Liver (tissue), 9 donors: Measurements from ENCODE around the gene UMODL1. TPM values are rescaled to one million over a fixed set of nuclear protein-coding genes. Genes with fewer than 3 reads are reported as not detected.

Source experiments
- DNase-seq: peaks from one replicate; pipeline ENCODE4 v3.0.0-alpha.2; 2017; ENCODE audit warnings: low spot score
- H3K27ac ChIP-seq, 2 donors: one replicate each; pipeline ENCODE4 v1.7.0; 2013; ENCODE audit warnings: inconsistent platforms in 2 of 2, low read length in 2 of 2, control low read depth in 1 of 2, low read depth in 1 of 2, mild to moderate bottlenecking in 1 of 2
- H3K27me3 ChIP-seq, 4 donors: one replicate each; pipeline versions ENCODE4 v1.6.1 to v1.7.0; 2013; ENCODE audit warnings: low read length in 3 of 4, inconsistent platforms in 1 of 4, mild to moderate bottlenecking in 1 of 4, moderate library complexity in 1 of 4; ENCODE audit not compliant: control insufficient read depth in 4 of 4, insufficient read depth in 4 of 4
- H3K36me3 ChIP-seq, 4 donors: one replicate each; pipeline versions ENCODE4 v1.6.1 to v1.7.0; 2013; ENCODE audit warnings: low read length in 3 of 4, mild to moderate bottlenecking in 3 of 4, low read depth in 1 of 4, moderate library complexity in 1 of 4; ENCODE audit not compliant: control insufficient read depth in 4 of 4, insufficient read depth in 3 of 4
- H3K4me1 ChIP-seq, 4 donors: one replicate each; pipeline versions ENCODE4 v1.6.1 to v1.7.0; 2013; ENCODE audit warnings: low read length in 3 of 4, mild to moderate bottlenecking in 3 of 4, moderate library complexity in 1 of 4; ENCODE audit not compliant: control insufficient read depth in 4 of 4, insufficient read depth in 4 of 4
- H3K4me3 ChIP-seq, 3 donors: one replicate each; pipeline versions ENCODE4 v1.6.1 to v1.7.0; 2013; ENCODE audit warnings: low read length in 3 of 3, control low read depth in 1 of 3, low read depth in 1 of 3, mild to moderate bottlenecking in 1 of 3
- H3K9ac ChIP-seq, 2 donors: one replicate each; pipeline ENCODE4 v1.7.0; 2013; ENCODE audit warnings: low read length in 2 of 2, mild to moderate bottlenecking in 2 of 2, moderate library complexity in 2 of 2, control low read depth in 1 of 2, low read depth in 1 of 2
- H3K9me3 ChIP-seq, 4 donors: one replicate each; pipeline versions ENCODE4 v1.6.1 to v1.7.0; 2013; ENCODE audit warnings: low read length in 3 of 4; ENCODE audit not compliant: control insufficient read depth in 4 of 4
- EGR1 ChIP-seq, 2 donors: IDR thresholded peaks; 2 replicates each; pipeline ENCODE4 v1.6.1; 2016 to 2018; ENCODE audit warnings: antibody characterized with exemption in 2 of 2, low read depth in 2 of 2
- GABPA ChIP-seq, 2 donors: IDR thresholded peaks in 1 of 2; conservative IDR thresholded peaks in 1 of 2; 2 replicates each; pipeline ENCODE4 v1.6.1; 2016; ENCODE audit warnings: antibody characterized with exemption in 2 of 2, mild to moderate bottlenecking in 1 of 2, moderate library complexity in 1 of 2
- HNF4A ChIP-seq, 2 donors: conservative IDR thresholded peaks; 2 replicates each; pipeline ENCODE4 v1.6.1; 2016; ENCODE audit warnings: antibody characterized with exemption in 2 of 2, mild to moderate bottlenecking in 2 of 2
- JUND ChIP-seq, 2 donors: IDR thresholded peaks; 2 replicates each; pipeline ENCODE4 v1.6.1; 2016; ENCODE audit warnings: antibody characterized with exemption in 2 of 2
- NR2F2 ChIP-seq: IDR thresholded peaks from 2 replicates; pipeline ENCODE4 v1.6.1; 2016; ENCODE audit warnings: antibody characterized with exemption
- RAD21 ChIP-seq, 2 donors: IDR thresholded peaks; 2 replicates each; pipeline ENCODE4 v1.6.1; 2016; ENCODE audit warnings: antibody characterized with exemption in 2 of 2, mild to moderate bottlenecking in 2 of 2
- RXRA ChIP-seq, 2 donors: IDR thresholded peaks; 2 replicates each; pipeline ENCODE4 v1.6.1; 2017 to 2018; ENCODE audit warnings: antibody characterized with exemption in 2 of 2, mild to moderate bottlenecking in 1 of 2
- YY1 ChIP-seq: IDR thresholded peaks from 2 replicates; pipeline ENCODE4 v1.6.1; 2016; ENCODE audit warnings: antibody characterized with exemption, mild to moderate bottlenecking
- WGBS: extraction: QIAGEN DNeasy Blood & Tissue Kit; methylation state at CpG from one replicate; pipeline ENCODE4 v1.1.7; 2013; 5-methylcytosine and 5-hydroxymethylcytosine counted together
- polyA plus RNA-seq, 2 donors: library from polyadenylated mRNA; stranded (reverse) in 1 of 2; unstranded in 1 of 2; fragments of 200-250 nt in 1 of 2; fragments of >200 nt in 1 of 2; fragmentation: Nextera tagmentation in 1 of 2; extraction: Ambion mirVana in 1 of 2; gene quantifications; one replicate each; pipeline versions ENCODE4 v1.2.1 to v1.2.3, GENCODE V29; 2013 to 2015
- total RNA-seq, 2 donors: library from RNA; depleted of rRNA; stranded (reverse); fragments of >200 nt; gene quantifications; one replicate each; pipeline ENCODE4 v1.2.3, GENCODE V29; 2014
- TF ChIP-seq, protein P1 (sequence below): IDR thresholded peaks from 2 replicates; pipeline ENCODE4 v1.6.1; 2016; ENCODE audit warnings: antibody characterized with exemption, mild to moderate bottlenecking
- TF ChIP-seq, protein P2 (sequence below): IDR thresholded peaks from 2 replicates; pipeline ENCODE4 v1.6.1; 2016; ENCODE audit warnings: antibody characterized with exemption
- TF ChIP-seq, protein P3 (sequence below): IDR thresholded peaks from 2 replicates; pipeline ENCODE4 v1.6.1; 2016; ENCODE audit warnings: antibody characterized with exemption
- TF ChIP-seq, protein P4 (sequence below): fragments of 150-350 bp; IDR thresholded peaks from 2 replicates; pipeline ENCODE4 v1.5.1; 2017; ENCODE audit warnings: improper control_type of control experiment, low read depth, low read length; ENCODE audit not compliant: missing input control
- donor health status: healthy.
- donor health status: healthy.
- donor health status: healthy.
- donor health status: healthy.
- donor health status: healthy.

UMODL1 gene
- total and polyA plus RNA-seq, 4 donors, result 0.08 to 0.14 (median 0.08) TPM; not detected in 1

DNA sequence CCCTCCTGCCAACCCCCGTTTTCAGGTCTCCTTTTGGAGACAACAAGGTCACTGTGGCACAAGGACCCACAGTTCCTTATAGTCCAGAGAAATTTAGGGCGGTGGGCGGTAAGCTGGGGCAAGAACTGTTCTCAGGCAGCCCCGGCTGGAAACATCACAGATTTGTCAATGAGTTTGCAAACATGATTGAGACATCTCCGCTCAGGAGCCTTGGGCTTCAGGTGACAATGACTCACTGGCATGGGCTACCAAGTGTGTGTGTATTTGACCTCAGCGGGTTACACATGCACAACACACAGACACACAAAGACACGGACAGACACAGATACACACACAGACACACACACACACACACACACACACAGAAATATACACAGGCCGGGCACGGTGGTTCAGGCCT, 89.6 kb downstream of the UMODL1 start:
- no peaks in the 10 kb centered on the region for H3K4me1 ChIP-seq
- no peak overlapping the region for H3K27ac ChIP-seq
- peaks cover 0 to 4% (median 0%) of the 10 kb centered on the region in 4 donors for H3K27me3 ChIP-seq

DNA sequence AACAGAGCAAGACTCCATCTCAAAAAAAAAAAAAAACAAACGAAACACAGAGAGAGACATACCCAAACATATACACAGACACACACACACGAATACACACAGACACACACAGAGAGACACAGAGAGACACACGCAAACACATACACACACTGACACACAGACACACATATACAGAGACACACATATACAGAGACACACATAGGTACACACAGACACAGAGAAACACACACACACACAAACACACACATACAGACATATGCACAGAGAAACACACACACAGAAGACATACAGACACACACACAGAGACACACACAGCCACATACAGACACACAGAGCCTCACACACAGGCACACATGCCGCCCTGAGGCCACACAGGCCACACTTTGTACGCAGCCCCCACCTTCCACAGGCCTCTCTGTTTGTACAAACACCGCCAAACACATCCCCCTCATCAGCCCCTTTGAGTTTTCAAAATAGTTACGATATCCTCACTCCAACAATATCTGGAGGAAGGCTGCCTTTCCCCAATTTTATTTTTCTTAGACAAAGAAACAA, 90.4 kb downstream of the UMODL1 start:
- Histone ChIP-seq H3K9me3 (no peaks in the 10 kb centered on the region), H3K9ac (no peak overlapping the region), H3K36me3 (no peaks in the 10 kb centered on the region), H3K4me3 (no peak overlapping the region), H3K27me3 (peaks cover 0 to 4% (median 0%) of the 10 kb centered on the region in 4 donors), H3K4me1 (no peaks in the 10 kb centered on the region), H3K27ac (no peak overlapping the region)
- TF ChIP-seq RXRA (IDR thresholded peaks at IDR 0.05) (no peak), YY1 (no peak), NR2F2 (no peak), GABPA (IDR thresholded peaks at IDR 0.05 in 1 of 2, conservative IDR thresholded peaks at IDR 0.05 in 1 of 2) (no peak)
- TF ChIP-seq, protein P1, sequence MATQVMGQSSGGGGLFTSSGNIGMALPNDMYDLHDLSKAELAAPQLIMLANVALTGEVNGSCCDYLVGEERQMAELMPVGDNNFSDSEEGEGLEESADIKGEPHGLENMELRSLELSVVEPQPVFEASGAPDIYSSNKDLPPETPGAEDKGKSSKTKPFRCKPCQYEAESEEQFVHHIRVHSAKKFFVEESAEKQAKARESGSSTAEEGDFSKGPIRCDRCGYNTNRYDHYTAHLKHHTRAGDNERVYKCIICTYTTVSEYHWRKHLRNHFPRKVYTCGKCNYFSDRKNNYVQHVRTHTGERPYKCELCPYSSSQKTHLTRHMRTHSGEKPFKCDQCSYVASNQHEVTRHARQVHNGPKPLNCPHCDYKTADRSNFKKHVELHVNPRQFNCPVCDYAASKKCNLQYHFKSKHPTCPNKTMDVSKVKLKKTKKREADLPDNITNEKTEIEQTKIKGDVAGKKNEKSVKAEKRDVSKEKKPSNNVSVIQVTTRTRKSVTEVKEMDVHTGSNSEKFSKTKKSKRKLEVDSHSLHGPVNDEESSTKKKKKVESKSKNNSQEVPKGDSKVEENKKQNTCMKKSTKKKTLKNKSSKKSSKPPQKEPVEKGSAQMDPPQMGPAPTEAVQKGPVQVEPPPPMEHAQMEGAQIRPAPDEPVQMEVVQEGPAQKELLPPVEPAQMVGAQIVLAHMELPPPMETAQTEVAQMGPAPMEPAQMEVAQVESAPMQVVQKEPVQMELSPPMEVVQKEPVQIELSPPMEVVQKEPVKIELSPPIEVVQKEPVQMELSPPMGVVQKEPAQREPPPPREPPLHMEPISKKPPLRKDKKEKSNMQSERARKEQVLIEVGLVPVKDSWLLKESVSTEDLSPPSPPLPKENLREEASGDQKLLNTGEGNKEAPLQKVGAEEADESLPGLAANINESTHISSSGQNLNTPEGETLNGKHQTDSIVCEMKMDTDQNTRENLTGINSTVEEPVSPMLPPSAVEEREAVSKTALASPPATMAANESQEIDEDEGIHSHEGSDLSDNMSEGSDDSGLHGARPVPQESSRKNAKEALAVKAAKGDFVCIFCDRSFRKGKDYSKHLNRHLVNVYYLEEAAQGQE, result no peak
- TF ChIP-seq, protein P2, sequence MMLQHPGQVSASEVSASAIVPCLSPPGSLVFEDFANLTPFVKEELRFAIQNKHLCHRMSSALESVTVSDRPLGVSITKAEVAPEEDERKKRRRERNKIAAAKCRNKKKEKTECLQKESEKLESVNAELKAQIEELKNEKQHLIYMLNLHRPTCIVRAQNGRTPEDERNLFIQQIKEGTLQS, result no peak
- TF ChIP-seq, protein P3, sequence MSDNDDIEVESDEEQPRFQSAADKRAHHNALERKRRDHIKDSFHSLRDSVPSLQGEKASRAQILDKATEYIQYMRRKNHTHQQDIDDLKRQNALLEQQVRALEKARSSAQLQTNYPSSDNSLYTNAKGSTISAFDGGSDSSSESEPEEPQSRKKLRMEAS, result no peak
- 61% methylated on average over 7 of the region's 7 CpGs for whole genome bisulfite sequencing
- DNase-seq, result no peak

More for the DNA sequence above, 89.6 kb downstream of the UMODL1 start:
- no peak overlapping the region for H3K9ac ChIP-seq
- TF ChIP-seq JUND (IDR thresholded peaks at IDR 0.05) (no peak), YY1 (no peak), GABPA (IDR thresholded peaks at IDR 0.05 in 1 of 2, conservative IDR thresholded peaks at IDR 0.05 in 1 of 2) (no peak), RAD21 (IDR thresholded peaks at IDR 0.05) (no peak), EGR1 (IDR thresholded peaks at IDR 0.05; ENCODE audit: low read depth in 2 of 2) (no peak), HNF4A (conservative IDR thresholded peaks at IDR 0.05) (no peak)
- TF ChIP-seq, protein P4, sequence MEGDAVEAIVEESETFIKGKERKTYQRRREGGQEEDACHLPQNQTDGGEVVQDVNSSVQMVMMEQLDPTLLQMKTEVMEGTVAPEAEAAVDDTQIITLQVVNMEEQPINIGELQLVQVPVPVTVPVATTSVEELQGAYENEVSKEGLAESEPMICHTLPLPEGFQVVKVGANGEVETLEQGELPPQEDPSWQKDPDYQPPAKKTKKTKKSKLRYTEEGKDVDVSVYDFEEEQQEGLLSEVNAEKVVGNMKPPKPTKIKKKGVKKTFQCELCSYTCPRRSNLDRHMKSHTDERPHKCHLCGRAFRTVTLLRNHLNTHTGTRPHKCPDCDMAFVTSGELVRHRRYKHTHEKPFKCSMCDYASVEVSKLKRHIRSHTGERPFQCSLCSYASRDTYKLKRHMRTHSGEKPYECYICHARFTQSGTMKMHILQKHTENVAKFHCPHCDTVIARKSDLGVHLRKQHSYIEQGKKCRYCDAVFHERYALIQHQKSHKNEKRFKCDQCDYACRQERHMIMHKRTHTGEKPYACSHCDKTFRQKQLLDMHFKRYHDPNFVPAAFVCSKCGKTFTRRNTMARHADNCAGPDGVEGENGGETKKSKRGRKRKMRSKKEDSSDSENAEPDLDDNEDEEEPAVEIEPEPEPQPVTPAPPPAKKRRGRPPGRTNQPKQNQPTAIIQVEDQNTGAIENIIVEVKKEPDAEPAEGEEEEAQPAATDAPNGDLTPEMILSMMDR, result no peak
- TF ChIP-seq, protein P2, result no peak
- DNase-seq, result no peak
- WGBS, result 90% methylated on average over 9 of the region's 9 CpGs
- no peak overlapping the region for H3K4me3 ChIP-seq
- no peaks in the 10 kb centered on the region for H3K36me3 ChIP-seq
- H3K9me3 ChIP-seq, result no peaks in the 10 kb centered on the region
